Thyroid gland (tissue), 4 donors: ENCODE measurements around the gene BRIP1.

Source experiments
- POLR2A ChIP-seq, 2 donors: fragments of 450-650 bp; IDR thresholded peaks; one replicate each; pipeline ENCODE4 v1.6.1; 2017; ENCODE audit warnings: antibody characterized with exemption in 2 of 2, mild to moderate bottlenecking in 2 of 2, moderate library complexity in 1 of 2
- TF ChIP-seq, protein P1 (sequence below), 6 experiments: fragments of 200-600 bp in 3 of 6; fragments of 450-650 bp in 3 of 6; sonication (generic) in 3 of 6; IDR thresholded peaks; one replicate each; pipeline ENCODE4 v1.5.1; 2016 to 2019; ENCODE audit warnings: antibody characterized with exemption in 6 of 6, mild to moderate bottlenecking in 2 of 6, inconsistent platforms in 1 of 6, moderate library complexity in 1 of 6

DNA sequence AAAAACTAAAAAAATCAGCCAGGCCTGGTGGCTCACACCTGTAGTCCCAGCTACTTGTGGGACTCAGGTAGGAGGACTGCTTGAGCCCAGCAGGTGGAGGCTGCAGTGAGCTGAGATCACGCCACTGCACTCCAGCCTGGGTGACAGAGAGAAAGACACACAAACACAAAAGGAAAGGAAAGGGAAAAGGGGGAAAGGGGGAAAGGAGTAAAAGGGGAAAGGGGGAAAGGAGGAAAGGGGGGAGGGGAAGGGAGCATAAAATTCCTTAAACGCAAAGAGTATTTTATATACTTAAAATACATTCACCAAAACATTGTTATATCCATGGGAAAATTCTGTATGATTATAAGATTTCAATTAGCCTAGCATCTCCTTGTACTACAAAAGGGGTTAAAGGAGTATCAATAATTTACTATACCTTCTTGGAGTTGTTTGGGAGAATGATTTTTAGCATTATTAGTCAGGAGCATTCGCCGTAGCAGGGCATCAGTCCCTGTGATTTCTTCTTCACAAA is 17.3 kb upstream of the BRIP1 start:
- TF ChIP-seq, protein P1, sequence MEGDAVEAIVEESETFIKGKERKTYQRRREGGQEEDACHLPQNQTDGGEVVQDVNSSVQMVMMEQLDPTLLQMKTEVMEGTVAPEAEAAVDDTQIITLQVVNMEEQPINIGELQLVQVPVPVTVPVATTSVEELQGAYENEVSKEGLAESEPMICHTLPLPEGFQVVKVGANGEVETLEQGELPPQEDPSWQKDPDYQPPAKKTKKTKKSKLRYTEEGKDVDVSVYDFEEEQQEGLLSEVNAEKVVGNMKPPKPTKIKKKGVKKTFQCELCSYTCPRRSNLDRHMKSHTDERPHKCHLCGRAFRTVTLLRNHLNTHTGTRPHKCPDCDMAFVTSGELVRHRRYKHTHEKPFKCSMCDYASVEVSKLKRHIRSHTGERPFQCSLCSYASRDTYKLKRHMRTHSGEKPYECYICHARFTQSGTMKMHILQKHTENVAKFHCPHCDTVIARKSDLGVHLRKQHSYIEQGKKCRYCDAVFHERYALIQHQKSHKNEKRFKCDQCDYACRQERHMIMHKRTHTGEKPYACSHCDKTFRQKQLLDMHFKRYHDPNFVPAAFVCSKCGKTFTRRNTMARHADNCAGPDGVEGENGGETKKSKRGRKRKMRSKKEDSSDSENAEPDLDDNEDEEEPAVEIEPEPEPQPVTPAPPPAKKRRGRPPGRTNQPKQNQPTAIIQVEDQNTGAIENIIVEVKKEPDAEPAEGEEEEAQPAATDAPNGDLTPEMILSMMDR (IDR thresholded peaks at IDR 0.05), result no peak
- no peak for TF ChIP-seq POLR2A (IDR thresholded peaks at IDR 0.05)
